GM18519 (cell line): ENCODE measurements around the gene COL6A6.

Source experiments
- ATAC-seq: cut with Tn5 transposase; IDR thresholded peaks from one replicate; pipeline ENCODE4 v1.9.1; 2021; ENCODE audit warnings: mild to moderate bottlenecking, moderate library complexity; ENCODE audit not compliant: unreplicated experiment, low FRiP score

COL6A6 gene, protein sequence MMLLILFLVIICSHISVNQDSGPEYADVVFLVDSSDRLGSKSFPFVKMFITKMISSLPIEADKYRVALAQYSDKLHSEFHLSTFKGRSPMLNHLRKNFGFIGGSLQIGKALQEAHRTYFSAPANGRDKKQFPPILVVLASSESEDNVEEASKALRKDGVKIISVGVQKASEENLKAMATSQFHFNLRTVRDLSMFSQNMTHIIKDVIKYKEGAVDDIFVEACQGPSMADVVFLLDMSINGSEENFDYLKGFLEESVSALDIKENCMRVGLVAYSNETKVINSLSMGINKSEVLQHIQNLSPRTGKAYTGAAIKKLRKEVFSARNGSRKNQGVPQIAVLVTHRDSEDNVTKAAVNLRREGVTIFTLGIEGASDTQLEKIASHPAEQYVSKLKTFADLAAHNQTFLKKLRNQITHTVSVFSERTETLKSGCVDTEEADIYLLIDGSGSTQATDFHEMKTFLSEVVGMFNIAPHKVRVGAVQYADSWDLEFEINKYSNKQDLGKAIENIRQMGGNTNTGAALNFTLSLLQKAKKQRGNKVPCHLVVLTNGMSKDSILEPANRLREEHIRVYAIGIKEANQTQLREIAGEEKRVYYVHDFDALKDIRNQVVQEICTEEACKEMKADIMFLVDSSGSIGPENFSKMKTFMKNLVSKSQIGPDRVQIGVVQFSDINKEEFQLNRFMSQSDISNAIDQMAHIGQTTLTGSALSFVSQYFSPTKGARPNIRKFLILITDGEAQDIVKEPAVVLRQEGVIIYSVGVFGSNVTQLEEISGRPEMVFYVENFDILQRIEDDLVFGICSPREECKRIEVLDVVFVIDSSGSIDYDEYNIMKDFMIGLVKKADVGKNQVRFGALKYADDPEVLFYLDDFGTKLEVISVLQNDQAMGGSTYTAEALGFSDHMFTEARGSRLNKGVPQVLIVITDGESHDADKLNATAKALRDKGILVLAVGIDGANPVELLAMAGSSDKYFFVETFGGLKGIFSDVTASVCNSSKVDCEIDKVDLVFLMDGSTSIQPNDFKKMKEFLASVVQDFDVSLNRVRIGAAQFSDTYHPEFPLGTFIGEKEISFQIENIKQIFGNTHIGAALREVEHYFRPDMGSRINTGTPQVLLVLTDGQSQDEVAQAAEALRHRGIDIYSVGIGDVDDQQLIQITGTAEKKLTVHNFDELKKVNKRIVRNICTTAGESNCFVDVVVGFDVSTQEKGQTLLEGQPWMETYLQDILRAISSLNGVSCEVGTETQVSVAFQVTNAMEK (N-terminal part only)

DNA sequence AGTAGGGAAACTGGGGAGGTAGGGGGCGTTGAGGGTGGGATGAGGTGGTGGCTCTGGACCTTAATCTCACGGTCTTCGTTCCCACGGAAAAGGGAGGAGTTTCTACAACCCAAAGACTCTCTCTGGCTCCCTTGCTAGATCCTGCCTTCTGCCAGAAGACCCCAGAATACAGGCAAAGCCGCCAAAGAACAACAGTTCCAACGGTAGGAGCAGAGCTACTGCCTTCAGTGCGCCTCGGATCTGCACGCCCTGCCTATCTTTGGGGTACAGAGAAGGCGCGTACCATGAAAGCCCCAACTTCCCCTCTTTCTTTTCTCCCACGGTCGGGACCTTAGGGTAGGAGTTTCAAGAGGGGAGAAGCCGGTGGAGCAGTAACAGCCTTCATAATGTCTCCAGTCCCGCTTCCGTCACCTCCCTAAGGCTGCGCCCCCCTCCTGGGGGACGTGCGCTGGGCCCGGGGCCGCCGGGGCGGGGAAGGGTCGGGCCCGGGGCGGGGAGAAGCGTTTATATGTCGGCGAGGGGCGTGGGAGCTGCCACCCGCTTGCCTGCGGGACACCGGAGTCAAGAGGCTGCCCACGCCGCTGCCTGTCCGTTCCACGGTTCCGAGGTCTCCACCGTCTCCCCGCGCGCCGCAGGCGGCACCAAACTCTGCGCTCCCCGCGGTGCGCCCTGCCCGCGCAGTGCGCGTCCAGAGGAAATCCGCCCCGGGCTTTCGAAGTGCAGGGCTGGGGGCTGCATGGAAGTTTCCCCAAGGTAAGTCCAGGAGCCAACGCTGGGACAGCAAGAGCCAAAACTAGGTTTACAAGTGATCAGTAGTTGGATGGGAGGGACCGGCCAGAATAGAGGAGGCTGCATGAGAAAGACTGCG lies at the start of gene COL6A6:
COL6A6 (plus strand) TSS at position 533 of the 868 bp plus-strand sequence. CDS start 43,188 bp downstream, outside the sequence.
- no peak for ATAC-seq

DNA sequence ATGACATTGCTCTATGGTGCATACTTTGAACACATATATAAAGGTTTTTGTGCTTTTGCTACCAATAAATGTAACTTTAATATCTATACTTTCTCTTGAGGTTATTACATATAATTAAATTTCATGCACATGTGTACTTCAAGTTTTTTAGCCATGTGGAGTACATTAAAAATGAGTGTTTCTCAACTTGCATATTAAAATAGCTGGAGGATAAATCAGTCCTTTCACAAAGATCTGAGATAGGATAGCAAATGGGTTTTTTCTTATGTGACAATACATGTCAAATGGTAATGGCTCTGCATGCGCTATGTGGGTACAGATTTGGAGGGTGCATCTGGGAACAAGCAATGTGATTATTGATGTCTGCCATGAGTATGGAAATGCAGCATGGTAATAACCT lies 48.7 kb upstream of the COL6A6 start:
- no peak for ATAC-seq

- ATAC-seq: no peak
Measured at GRCh38 chr3:130470126-130470525, 46.9 kb upstream of the COL6A6 start.

DNA sequence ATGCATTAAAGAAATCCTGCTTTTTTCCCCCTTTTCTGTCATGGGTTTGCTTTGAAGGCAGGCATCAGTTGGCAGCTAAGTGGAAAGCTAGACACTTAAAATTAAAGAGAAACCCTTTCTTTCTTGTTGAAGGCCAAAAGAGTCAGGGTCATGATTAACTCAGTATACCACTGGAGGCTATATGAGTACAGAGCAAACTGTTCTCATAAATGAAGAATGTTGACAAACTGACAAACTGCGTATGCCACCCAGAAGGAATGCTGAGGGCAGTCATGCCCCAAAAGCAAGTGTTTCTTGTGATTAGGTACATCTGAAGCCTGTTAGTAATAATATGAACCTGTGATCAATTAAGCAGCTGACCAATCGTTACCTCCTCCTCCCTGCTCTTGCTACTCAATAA lies 43.6 kb upstream of the COL6A6 start:
- ATAC-seq: no peak

DNA sequence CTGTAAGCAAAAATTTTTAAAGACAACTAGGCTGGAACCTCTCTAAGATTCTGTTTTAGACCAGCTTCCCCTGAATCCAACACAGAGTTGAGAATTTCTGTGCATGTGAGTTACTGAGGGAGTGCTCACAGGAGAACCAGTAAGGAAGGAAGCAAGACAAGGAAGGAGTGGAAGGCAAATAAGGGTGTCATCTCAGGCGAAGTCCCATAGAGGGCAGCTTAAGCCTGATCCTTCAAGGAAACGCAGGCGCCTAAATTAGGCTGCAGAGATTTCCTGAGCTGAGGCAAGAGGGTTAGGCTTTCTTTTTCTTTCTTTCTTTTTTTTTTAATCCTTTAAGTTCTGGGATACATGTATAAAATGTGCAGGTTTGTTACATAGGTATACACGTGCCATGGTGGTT lies 36.2 kb upstream of the COL6A6 start:
- ATAC-seq: no peak

- no peak for ATAC-seq
Measured at GRCh38 chr3:130488288-130488687, 28.7 kb upstream of the COL6A6 start.

DNA sequence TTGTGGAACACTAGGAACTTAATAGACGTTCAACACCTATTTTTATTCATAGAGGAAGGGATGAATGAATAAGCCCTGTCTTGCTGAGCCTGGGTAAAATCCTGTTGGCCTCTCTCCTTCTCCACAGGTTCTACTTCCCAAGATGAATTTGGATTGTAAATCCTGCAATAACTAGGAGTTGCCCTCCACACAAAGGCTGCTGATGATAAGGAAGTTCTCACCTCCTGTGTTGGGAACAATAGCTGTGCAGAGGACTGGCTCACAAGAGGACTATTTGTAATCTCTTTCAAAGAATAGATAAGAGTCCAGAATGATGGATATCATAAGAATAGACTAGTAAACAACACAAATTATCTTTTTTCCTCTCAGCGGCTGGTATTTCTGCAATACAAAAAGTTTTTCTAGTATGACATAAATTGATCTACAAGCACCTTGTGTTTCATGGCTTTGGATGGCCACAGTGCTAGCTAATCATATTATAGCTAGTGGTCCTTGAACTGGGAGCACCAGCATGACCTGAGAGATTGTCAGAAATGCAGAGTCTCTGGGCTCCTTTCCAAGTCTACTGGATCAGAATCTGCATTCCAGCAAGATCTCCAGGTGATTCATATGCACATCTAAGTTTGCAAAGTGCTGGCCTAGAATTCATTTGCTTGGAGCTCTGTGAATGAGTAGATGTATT lies 28.1 kb upstream of the COL6A6 start:
- no peak for ATAC-seq

- ATAC-seq: no peak
Measured at GRCh38 chr3:130490241-130490640, 26.7 kb upstream of the COL6A6 start.

- ATAC-seq: no peak
Measured at GRCh38 chr3:130491431-130491830, 25.5 kb upstream of the COL6A6 start.

- no peak for ATAC-seq
Measured at GRCh38 chr3:130504701-130505100, 12.3 kb upstream of the COL6A6 start.

DNA sequence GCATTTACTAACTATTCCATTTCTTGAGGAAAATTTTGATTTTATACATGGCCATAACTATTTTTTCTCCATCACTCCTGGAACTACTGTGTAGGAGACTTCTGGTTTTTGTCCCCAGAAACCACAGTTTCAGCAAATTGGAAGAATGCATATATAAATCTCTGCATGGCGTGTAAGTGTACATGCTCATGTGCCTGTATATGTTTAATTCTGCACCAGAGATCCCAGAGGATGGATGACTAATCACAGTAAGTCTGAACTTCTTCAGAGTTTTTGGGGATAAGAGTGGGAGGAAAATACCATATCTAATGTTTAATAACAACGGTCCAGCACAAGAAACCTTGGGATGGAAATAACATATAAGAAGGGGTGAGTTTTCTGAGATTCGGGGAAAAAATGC lies 10.9 kb upstream of the COL6A6 start:
- ATAC-seq: no peak

DNA sequence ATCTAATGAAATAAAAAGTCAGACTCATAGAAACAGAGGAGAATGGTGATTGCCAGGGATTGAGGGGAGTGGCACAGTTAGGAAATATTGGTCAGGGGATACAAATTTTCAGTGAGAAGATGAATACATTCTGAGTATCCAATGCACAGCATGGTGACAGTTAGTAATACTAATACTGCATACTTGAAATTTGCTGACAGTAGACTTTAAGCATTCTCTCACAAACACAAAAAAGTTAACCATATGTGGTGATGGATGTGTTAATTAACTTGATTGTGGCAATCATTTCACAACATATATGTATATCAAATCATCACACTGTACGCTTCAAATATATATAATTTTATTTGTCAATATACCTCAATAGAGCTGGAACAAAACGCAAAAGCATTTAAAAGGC lies 9.2 kb upstream of the COL6A6 start:
- no peak for ATAC-seq

DNA sequence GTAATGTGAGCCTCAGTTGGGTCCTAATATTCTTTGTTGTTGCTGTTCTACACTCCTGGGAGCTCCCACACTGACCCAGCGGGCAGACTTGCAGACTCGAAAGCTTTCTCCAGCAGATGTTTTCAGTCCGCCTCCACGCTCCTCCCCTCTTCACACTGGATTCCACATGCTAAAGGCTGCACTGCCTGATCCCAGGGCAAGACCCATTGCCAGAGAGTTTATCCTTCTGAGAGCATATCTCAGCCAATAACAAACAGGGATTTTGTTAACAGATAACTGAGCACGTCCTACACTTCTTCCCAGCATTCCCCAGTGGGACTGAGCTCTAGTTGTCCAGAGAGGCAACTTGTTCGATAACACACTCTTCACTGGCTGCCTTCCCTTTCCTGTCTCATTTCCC lies 8.0 kb upstream of the COL6A6 start:
- ATAC-seq: no peak

- ATAC-seq: no peak
Measured at GRCh38 chr3:130514681-130515080, 2.3 kb upstream of the COL6A6 start.

GRCh38 chr3:130515755-130516154 lies 1.2 kb upstream of the COL6A6 start:
- no peak for ATAC-seq

DNA sequence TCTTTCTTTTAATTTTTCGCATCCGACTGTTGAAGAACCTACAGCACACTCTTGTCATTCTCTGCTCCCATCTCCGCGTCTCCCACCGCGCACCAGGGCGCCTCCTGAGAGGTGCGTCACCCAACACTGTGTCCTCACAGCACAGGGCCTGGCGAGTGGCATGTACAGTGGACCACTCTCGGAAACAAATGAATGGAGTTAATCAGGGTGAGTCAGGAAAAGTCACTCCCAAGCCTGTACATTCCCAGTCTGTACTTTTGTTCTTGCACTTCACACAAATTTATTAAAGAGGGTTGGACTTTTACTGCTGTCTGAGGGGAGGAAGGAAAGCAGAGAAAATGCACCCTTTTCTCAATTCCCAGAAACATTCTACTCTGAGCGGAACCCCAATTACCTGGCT lies 625 bp downstream of the COL6A6 start:
- ATAC-seq: no peak

DNA sequence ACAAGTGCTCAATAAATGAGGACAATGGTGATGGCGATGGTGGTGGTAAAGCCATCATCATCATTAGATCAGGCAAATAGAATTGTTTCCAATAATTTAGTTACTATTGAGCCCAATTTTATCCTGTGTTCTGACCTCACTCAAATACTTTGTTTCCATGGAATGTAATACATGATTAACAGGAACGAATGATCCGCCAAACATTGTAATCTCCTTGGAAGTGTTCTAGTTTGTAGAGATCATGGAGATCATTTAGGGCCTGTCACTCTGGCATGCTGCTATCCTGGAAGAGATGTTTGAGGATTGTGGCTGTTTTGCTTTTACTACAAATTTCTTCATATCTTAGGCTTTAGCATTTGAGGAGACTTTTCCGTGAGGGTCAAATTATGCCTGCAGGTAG lies 2.8 kb downstream of the COL6A6 start:
- no peak for ATAC-seq

- no peak for ATAC-seq
Measured at GRCh38 chr3:130522399-130522798, 5.4 kb downstream of the COL6A6 start.

DNA sequence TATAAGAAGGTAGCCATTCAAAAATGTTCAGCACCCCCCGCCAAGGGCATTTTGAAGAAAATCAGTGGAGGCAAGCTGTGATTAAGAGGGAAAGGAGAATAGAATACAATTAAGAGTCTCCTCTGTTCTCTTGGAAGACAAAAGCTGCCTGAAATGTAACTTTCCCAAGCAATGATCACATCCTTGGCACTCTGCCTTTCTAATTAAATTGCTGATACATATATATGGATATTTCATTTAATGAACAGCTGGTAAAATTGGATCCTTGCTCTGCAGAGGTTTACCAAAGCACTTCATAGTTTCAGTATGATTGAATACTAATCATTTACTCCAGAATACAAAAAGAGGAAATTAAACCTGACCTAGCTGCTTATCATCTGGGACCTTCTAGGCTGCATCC lies 10.4 kb downstream of the COL6A6 start:
- no peak for ATAC-seq
